ENCODE results near the gene ACKR4.
A peak's percentile ranks its signal among the peaks of the same experiment; 100 is the strongest.

ACKR4 gene

DNA sequence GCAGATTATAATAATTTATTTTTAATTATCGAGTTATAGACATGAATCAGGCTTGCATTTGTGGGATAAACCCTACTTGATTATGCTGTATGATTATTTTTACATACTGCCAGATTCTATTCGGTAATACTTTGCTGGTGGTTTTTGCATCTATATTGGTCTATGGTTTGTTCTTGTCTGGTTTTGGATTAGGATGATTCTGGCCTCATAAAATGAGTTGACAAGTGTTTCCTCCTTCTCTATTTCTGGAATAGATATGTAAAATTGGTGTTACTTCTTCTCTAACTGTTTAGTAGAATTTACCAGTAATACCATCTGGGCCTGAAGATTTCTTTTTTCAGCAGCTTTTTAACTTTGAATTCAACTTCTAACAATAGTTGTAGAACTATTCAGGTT, 33.0 kb upstream of the ACKR4 start:
- intact Hi-C loops (cut with DNase I; ENCODE audit: low total_unique reads), result no loop called here
- H3K4me1 ChIP-seq, result peaks cover 0 to 21% (median 0%) of the 10 kb centered on the region in 4 donors
- no peaks in the 10 kb centered on the region for H3K27me3 ChIP-seq
- H3K27ac ChIP-seq, result peak overlapping the region in 1 of 2 donors; percentile 39
- no peaks in the 10 kb centered on the region for H3K9me3 ChIP-seq
- no peak overlapping the region for H3K4me3 ChIP-seq
- no peak for DNase-seq
- peaks cover 6 to 16% (median 8%) of the 10 kb centered on the region in 3 donors for H3K36me3 ChIP-seq
- TF ChIP-seq, protein P1, sequence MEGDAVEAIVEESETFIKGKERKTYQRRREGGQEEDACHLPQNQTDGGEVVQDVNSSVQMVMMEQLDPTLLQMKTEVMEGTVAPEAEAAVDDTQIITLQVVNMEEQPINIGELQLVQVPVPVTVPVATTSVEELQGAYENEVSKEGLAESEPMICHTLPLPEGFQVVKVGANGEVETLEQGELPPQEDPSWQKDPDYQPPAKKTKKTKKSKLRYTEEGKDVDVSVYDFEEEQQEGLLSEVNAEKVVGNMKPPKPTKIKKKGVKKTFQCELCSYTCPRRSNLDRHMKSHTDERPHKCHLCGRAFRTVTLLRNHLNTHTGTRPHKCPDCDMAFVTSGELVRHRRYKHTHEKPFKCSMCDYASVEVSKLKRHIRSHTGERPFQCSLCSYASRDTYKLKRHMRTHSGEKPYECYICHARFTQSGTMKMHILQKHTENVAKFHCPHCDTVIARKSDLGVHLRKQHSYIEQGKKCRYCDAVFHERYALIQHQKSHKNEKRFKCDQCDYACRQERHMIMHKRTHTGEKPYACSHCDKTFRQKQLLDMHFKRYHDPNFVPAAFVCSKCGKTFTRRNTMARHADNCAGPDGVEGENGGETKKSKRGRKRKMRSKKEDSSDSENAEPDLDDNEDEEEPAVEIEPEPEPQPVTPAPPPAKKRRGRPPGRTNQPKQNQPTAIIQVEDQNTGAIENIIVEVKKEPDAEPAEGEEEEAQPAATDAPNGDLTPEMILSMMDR (IDR thresholded peaks at IDR 0.05), result no peak

DNA sequence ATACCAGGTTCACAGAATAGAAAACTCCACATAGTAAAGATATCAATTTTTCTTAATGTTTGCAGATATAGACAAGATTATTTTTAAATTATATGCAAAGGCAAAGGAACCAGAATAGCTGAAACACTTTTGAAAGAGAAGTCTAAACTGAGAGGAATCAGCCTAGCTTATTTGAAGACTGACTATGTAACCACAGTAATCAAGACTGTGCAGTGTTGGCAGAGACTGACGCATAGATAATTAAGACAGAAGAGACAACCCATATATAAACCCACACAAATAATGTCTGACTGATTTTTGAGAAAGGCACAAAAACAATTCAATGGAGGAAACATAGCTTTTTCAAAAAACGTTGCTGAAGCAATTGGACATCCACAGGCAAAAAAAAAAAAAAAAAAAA, 28.6 kb upstream of the ACKR4 start:
- Histone ChIP-seq H3K27ac (peak overlapping the region; percentile 35 to 67), H3K4me1 (peaks cover 0 to 39% (median 0%) of the 10 kb centered on the region in 4 donors), H3K27me3 (no peaks in the 10 kb centered on the region), H3K36me3 (peaks cover 0 to 6% (median 0%) of the 10 kb centered on the region in 3 donors), H3K4me3 (no peak overlapping the region), H3K9me3 (no peaks in the 10 kb centered on the region)
- intact Hi-C loops (cut with DNase I; ENCODE audit: low total_unique reads), result no loop called here
- TF ChIP-seq, protein P1 (IDR thresholded peaks at IDR 0.05), result no peak
- DNase-seq, result no peak

DNA sequence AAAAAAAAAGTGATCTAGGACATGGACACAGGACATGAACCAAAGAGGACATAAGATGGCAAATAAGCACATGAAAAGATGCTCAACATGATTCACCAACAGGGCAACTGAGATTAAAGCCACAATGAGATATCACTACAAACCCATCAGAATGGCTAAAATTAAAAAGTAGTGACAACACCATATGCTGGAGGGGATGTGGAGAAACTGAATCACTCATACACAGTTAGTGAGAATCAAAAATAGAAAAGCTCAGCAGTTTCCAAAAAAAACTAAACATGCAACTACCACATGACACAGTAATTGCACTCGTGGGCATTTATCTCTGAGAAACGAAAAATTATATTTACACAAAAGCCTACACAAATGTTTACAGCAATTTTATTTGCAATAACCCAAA, 27.9 kb upstream of the ACKR4 start:
- H3K4me1 ChIP-seq, result peaks cover 0 to 42% (median 4%) of the 10 kb centered on the region in 4 donors
- no peaks in the 10 kb centered on the region for H3K27me3 ChIP-seq
- H3K27ac ChIP-seq, result peak overlapping the region; percentile 52 to 67
- peaks cover 0 to 7% (median 0%) of the 10 kb centered on the region in 3 donors for H3K36me3 ChIP-seq
- no peaks in the 10 kb centered on the region for H3K9me3 ChIP-seq
- intact Hi-C loops (cut with DNase I; ENCODE audit: low total_unique reads), result no loop called here
- TF ChIP-seq, protein P1 (IDR thresholded peaks at IDR 0.05), result no peak
- no peak for DNase-seq
- H3K4me3 ChIP-seq, result no peak overlapping the region

DNA sequence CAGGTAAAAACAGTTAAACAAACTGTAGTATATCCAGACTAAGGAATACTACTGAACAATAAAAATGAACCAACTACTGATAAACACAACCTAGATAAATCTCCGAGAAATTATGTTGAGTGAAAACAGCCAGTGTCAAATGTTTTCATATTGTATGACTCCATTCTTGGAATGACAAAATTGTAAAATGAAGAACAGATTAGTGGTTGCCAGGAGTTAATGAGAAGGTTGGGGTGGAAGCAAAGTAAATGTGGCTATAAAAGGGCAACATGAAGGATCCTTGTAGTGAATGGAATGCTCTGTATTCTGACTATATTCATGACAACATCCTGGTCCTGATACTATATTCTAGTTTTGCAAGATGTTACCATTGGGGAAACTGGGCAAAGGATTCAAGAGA, 27.5 kb upstream of the ACKR4 start:
- Histone ChIP-seq H3K27me3 (no peaks in the 10 kb centered on the region), H3K4me1 (peaks cover 0 to 42% (median 5%) of the 10 kb centered on the region in 4 donors), H3K4me3 (no peak overlapping the region), H3K9me3 (no peaks in the 10 kb centered on the region), H3K27ac (peak overlapping the region; percentile 52 to 67), H3K36me3 (peaks cover 0 to 10% (median 1%) of the 10 kb centered on the region in 3 donors)
- intact Hi-C loops (cut with DNase I; ENCODE audit: low total_unique reads), result no loop called here
- no peak for DNase-seq
- TF ChIP-seq, protein P1 (IDR thresholded peaks at IDR 0.05), result no peak

DNA sequence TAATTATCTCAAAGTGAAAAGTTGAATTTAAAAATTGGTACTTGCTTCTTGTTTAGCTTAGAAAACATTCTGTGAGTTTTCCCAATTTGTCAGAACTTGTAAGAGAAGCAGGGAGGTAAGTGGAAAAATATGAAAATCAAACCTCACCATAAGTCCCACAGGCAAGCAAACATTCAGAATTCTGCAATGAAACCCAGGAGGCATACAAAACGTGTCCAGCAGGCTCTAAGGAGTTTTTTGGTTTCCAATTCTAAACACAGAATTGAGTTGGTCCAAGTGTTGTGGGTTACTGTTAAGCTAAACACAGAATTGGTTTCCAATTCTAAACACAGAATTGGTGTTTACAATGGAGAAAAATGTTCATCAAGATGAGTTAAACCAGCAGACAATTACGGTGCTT, 27.1 kb upstream of the ACKR4 start:
- no peaks in the 10 kb centered on the region for H3K9me3 ChIP-seq
- TF ChIP-seq, protein P1 (IDR thresholded peaks at IDR 0.05), result no peak
- H3K4me3 ChIP-seq, result no peak overlapping the region
- intact Hi-C loops (cut with DNase I; ENCODE audit: low total_unique reads), result no loop called here
- no peak for DNase-seq
- peak overlapping the region; percentile 52 to 67 for H3K27ac ChIP-seq
- no peaks in the 10 kb centered on the region for H3K27me3 ChIP-seq
- peaks cover 0 to 40% (median 5%) of the 10 kb centered on the region in 4 donors for H3K4me1 ChIP-seq
- H3K36me3 ChIP-seq, result peaks cover 0 to 14% (median 6%) of the 10 kb centered on the region in 3 donors

DNA sequence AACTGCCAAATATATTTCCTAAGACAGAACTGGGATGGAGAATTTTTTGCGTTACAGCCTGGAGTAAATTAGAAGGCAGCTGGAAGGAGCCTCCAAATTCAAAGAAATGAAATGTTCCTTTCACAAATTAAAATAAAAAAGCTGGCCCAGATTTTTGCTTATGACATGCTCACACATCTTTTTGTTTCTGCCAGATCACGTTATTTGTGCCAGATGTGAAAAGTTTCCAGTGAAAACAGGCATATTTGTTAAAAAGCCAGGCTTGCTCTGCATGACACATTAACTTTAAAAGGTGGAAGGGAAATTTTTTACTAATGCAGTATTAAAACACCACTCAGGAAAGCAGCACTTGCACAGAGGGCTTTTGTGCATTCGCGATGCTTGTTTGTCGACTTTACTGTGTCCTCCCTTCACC, 23.3 kb upstream of the ACKR4 start:
- H3K27me3 ChIP-seq, result no peaks in the 10 kb centered on the region
- H3K4me3 ChIP-seq, result no peak overlapping the region
- TF ChIP-seq, protein P1 (IDR thresholded peaks at IDR 0.05), result no peak
- peaks cover 0 to 34% (median 5%) of the 10 kb centered on the region in 4 donors for H3K4me1 ChIP-seq
- no peak for DNase-seq
- no peaks in the 10 kb centered on the region for H3K9me3 ChIP-seq
- peak overlapping the region; percentile 38 to 51 for H3K27ac ChIP-seq
- peaks cover 7 to 39% (median 8%) of the 10 kb centered on the region in 3 donors for H3K36me3 ChIP-seq
- intact Hi-C loops (cut with DNase I; ENCODE audit: low total_unique reads), result no loop called here
